A673 (cell line): Measurements from ENCODE around the gene PTPRK.

ENCODE experiments used
- CTCF ChIP-seq: fragments of 300-800, 200-600 bp; sonication (generic); conservative IDR thresholded peaks from 2 replicates; pipeline ENCODE4 v1.5.1; 2017; ENCODE audit warnings: low read depth, mild to moderate bottlenecking, antibody characterized with exemption, low read length, moderate library complexity, mixed read lengths
- EZH2 ChIP-seq: fragments of 200-600 bp; sonication (generic); IDR thresholded peaks from 2 replicates; pipeline ENCODE4 v1.6.1; 2017; ENCODE audit warnings: borderline replicate concordance, low read depth, mild to moderate bottlenecking, mixed read lengths, antibody characterized with exemption, low read length; ENCODE audit not compliant: poor library complexity, severe bottlenecking

- TF ChIP-seq CTCF (no peak), EZH2 (no peak)
These were observed 585.4 kb downstream of the PTPRK start for GRCh38 chr6:127934956-127935355.
